Lung (tissue), 12 donors: ENCODE data around the gene LDLRAD4. TPM values are rescaled to one million over a fixed set of nuclear protein-coding genes. Genes with fewer than 3 reads are reported as not detected.

Source experiments
- ATAC-seq: fragments of 200-7000 bp; cut with Tn5 transposase; one replicate; pipeline ENCODE4 v1.9.1; 2020; ENCODE audit warnings: moderate number of reproducible peaks; ENCODE audit not compliant: insufficient read depth, low FRiP score
- DNase-seq, 3 donors: peaks; one replicate each; pipeline ENCODE4 v3.0.0-alpha.2; 2013 to 2017
- H3K27ac ChIP-seq, 2 donors: one replicate each; pipeline ENCODE4 v1.5.1; 2013; ENCODE audit warnings: mild to moderate bottlenecking in 2 of 2, moderate library complexity in 2 of 2, control low read depth in 1 of 2, inconsistent platforms in 1 of 2, low read depth in 1 of 2, low read length in 1 of 2
- H3K27me3 ChIP-seq, 3 donors: one replicate each; pipeline ENCODE4 v1.5.1; 2013; ENCODE audit warnings: low read length in 2 of 3; ENCODE audit not compliant: control insufficient read depth in 3 of 3, insufficient read depth in 3 of 3
- H3K36me3 ChIP-seq, 4 donors: one replicate each; pipeline ENCODE4 v1.5.1; 2013; ENCODE audit warnings: low read length in 4 of 4, mild to moderate bottlenecking in 1 of 4, moderate library complexity in 1 of 4; ENCODE audit not compliant: control insufficient read depth in 4 of 4, insufficient read depth in 4 of 4
- H3K4me1 ChIP-seq, 5 donors: one replicate each; pipeline ENCODE4 v1.5.1; 2013; ENCODE audit warnings: low read length in 5 of 5, mild to moderate bottlenecking in 2 of 5, moderate library complexity in 1 of 5; ENCODE audit not compliant: control insufficient read depth in 5 of 5, insufficient read depth in 5 of 5
- H3K4me3 ChIP-seq: one replicate; pipeline ENCODE4 v1.5.1; 2013; ENCODE audit warnings: mild to moderate bottlenecking, control low read depth, moderate library complexity
- H3K9ac ChIP-seq, 2 donors: one replicate each; pipeline ENCODE4 v1.5.1; 2013; ENCODE audit warnings: low read length in 2 of 2, control low read depth in 1 of 2; ENCODE audit not compliant: insufficient read depth in 1 of 2
- H3K9me3 ChIP-seq, 4 donors: one replicate each; pipeline ENCODE4 v1.5.1; 2013; ENCODE audit warnings: low read length in 3 of 4, mild to moderate bottlenecking in 1 of 4, moderate library complexity in 1 of 4; ENCODE audit not compliant: control insufficient read depth in 4 of 4, insufficient read depth in 3 of 4
- CTCF ChIP-seq: IDR thresholded peaks from 2 replicates; pipeline ENCODE4 v1.5.1; 2012; ENCODE audit warnings: mild to moderate bottlenecking; ENCODE audit errors: control extremely low read depth, extremely low read depth
- WGBS, 2 donors: extraction: QIAGEN DNeasy Blood & Tissue Kit; methylation state at CpG; one replicate each; pipeline ENCODE4 v1.1.7; 2013; 5-methylcytosine and 5-hydroxymethylcytosine counted together
- polyA plus RNA-seq, 2 donors: library from polyadenylated mRNA; stranded (reverse); fragments of 200-250 nt; gene quantifications; one replicate each; pipeline ENCODE4 v1.2.1, GENCODE V29; 2013
- total RNA-seq, 2 donors: library from RNA; depleted of rRNA in 1 of 2; stranded (reverse); fragments of >200 nt in 1 of 2; gene quantifications; one replicate each; pipeline ENCODE4 v1.2.1, GENCODE V29; 2014 to 2021
- donor health status: control.
- donor health status: control.
- donor health status: Bipolar disorder and iron deficiency.
- donor health status: healthy.
- donor health status: DM: yes; HTN: yes; CAD: no.

LDLRAD4 gene
- total and polyA plus RNA-seq, 4 donors, result 3.2 to 62.4 (median 19.9) TPM

- Histone ChIP-seq H3K9ac (no peak overlapping the region), H3K36me3 (no peaks in the 10 kb centered on the region), H3K4me1 (no peaks in the 10 kb centered on the region), H3K27ac (no peak overlapping the region), H3K4me3 (no peak overlapping the region), H3K9me3 (no peaks in the 10 kb centered on the region), H3K27me3 (no peaks in the 10 kb centered on the region)
- DNase-seq, result no peak
- TF ChIP-seq CTCF, result no peak
- WGBS, 2 donors, result 81 to 83% methylated on average over 26 of the region's 26 CpGs
- ATAC-seq, result no peak
These were observed 148.7 kb downstream of the LDLRAD4 start for GRCh38 chr18:13366962-13367892.

GRCh38 chr18:13368080-13368813, 149.7 kb downstream of the LDLRAD4 start:
- 82 to 89% methylated on average over 13 of the region's 13 CpGs for WGBS, 2 donors
- no peak overlapping the region for H3K27ac ChIP-seq
- no peak overlapping the region for H3K9ac ChIP-seq
- H3K4me1 ChIP-seq, result no peaks in the 10 kb centered on the region
- TF ChIP-seq CTCF, result no peak
- no peaks in the 10 kb centered on the region for H3K27me3 ChIP-seq
- ATAC-seq, result no peak
- H3K4me3 ChIP-seq, result no peak overlapping the region
- no peaks in the 10 kb centered on the region for H3K36me3 ChIP-seq
- no peak for DNase-seq
- no peaks in the 10 kb centered on the region for H3K9me3 ChIP-seq

- DNase-seq (no peak), ATAC-seq (no peak)
- 78 to 91% methylated on average over 9 of the region's 9 CpGs for WGBS, 2 donors
- H3K27ac ChIP-seq, result no peak overlapping the region
- no peaks in the 10 kb centered on the region for H3K27me3 ChIP-seq
- no peaks in the 10 kb centered on the region for H3K4me1 ChIP-seq
- no peak overlapping the region for H3K9ac ChIP-seq
- no peaks in the 10 kb centered on the region for H3K9me3 ChIP-seq
- no peak overlapping the region for H3K4me3 ChIP-seq
- H3K36me3 ChIP-seq, result no peaks in the 10 kb centered on the region
- TF ChIP-seq CTCF, result no peak
These were observed 150.8 kb downstream of the LDLRAD4 start for GRCh38 chr18:13369353-13369752.
